A549 (cell line): ENCODE data around the gene TOE1.

ENCODE experiments used
- CEBPB ChIP-seq, 2 experiments: fragments of >200 bp in 1 of 2; sonication (Bioruptor Twin) in 1 of 2; formaldehyde crosslinking in 1 of 2; IDR thresholded peaks; 2 replicates each; pipeline ENCODE4 v1.6.1; 2012 to 2016
- EP300 ChIP-seq, 2 experiments: fragments of >200 bp; sonication (Bioruptor Twin); formaldehyde crosslinking; IDR thresholded peaks; 2 replicates in 1 of 2; 3 replicates in 1 of 2; pipeline ENCODE4 v1.6.1; 2016 to 2017
- FOSL2 ChIP-seq, 2 experiments: fragments of 450-650 bp in 1 of 2; fragments of >200 bp in 1 of 2; sonication (Bioruptor Twin) in 1 of 2; formaldehyde crosslinking; IDR thresholded peaks; 2 replicates each; pipeline versions ENCODE4 v1.5.0 to v1.6.1; 2016 to 2020; ENCODE audit warnings: mild to moderate bottlenecking in 1 of 2, moderate library complexity in 1 of 2
- HDAC2 ChIP-seq: fragments of 200-600 bp; sonication (generic); IDR thresholded peaks from 2 replicates; pipeline ENCODE4 v1.6.1; 2016
- PHF8 ChIP-seq: fragments of 200-600 bp; sonication (generic); IDR thresholded peaks from 2 replicates; pipeline ENCODE4 v1.6.1; 2016; ENCODE audit warnings: low read depth, mild to moderate bottlenecking, antibody characterized with exemption, moderate library complexity, borderline replicate concordance
- POLR2A ChIP-seq: IDR thresholded peaks from 2 replicates; pipeline ENCODE4 v1.6.1; 2012; ENCODE audit warnings: mild to moderate bottlenecking, low read length
- REST ChIP-seq: fragments of 200-600 bp; sonication (generic); IDR thresholded peaks from 2 replicates; pipeline ENCODE4 v1.6.1; 2016; ENCODE audit warnings: antibody characterized with exemption, mild to moderate bottlenecking, moderate library complexity
- RFX5 ChIP-seq: fragments of 450-650 bp; IDR thresholded peaks from 2 replicates; pipeline ENCODE4 v1.7.1; 2014; ENCODE audit warnings: antibody characterized with exemption, mild to moderate bottlenecking, moderate library complexity
- ZC3H11A ChIP-seq: fragments of 450-650 bp; IDR thresholded peaks from 2 replicates; pipeline ENCODE4 v1.6.1; 2014; ENCODE audit warnings: antibody characterized with exemption, mild to moderate bottlenecking
- ZFP36 ChIP-seq: fragments of 450-650 bp; IDR thresholded peaks from 2 replicates; pipeline ENCODE4 v1.6.1; 2014; ENCODE audit warnings: borderline replicate concordance; ENCODE audit not compliant: partially characterized antibody
- TF ChIP-seq, protein P1 (sequence below): fragments of >200 bp; sonication (Bioruptor Twin); formaldehyde crosslinking; IDR thresholded peaks from 3 replicates; pipeline ENCODE4 v1.5.1; 2016
- TF ChIP-seq, protein P2 (sequence below): IDR thresholded peaks from 2 replicates; pipeline ENCODE4 v1.6.1; 2012; ENCODE audit warnings: low read depth, borderline replicate concordance

GRCh38 chr1:45383191-45383590, 43.2 kb downstream of the TOE1 start:
- TF ChIP-seq, protein P1, sequence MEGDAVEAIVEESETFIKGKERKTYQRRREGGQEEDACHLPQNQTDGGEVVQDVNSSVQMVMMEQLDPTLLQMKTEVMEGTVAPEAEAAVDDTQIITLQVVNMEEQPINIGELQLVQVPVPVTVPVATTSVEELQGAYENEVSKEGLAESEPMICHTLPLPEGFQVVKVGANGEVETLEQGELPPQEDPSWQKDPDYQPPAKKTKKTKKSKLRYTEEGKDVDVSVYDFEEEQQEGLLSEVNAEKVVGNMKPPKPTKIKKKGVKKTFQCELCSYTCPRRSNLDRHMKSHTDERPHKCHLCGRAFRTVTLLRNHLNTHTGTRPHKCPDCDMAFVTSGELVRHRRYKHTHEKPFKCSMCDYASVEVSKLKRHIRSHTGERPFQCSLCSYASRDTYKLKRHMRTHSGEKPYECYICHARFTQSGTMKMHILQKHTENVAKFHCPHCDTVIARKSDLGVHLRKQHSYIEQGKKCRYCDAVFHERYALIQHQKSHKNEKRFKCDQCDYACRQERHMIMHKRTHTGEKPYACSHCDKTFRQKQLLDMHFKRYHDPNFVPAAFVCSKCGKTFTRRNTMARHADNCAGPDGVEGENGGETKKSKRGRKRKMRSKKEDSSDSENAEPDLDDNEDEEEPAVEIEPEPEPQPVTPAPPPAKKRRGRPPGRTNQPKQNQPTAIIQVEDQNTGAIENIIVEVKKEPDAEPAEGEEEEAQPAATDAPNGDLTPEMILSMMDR = no peak
- TF ChIP-seq PHF8 = no peak
- TF ChIP-seq EP300 (IDR thresholded peaks at IDR 0.05) = no peak
- no peak for TF ChIP-seq REST
- no peak for TF ChIP-seq ZC3H11A
- TF ChIP-seq ZFP36 = no peak
- no peak for TF ChIP-seq HDAC2
- TF ChIP-seq RFX5 = no peak
- TF ChIP-seq POLR2A = no peak
- TF ChIP-seq, protein P2, sequence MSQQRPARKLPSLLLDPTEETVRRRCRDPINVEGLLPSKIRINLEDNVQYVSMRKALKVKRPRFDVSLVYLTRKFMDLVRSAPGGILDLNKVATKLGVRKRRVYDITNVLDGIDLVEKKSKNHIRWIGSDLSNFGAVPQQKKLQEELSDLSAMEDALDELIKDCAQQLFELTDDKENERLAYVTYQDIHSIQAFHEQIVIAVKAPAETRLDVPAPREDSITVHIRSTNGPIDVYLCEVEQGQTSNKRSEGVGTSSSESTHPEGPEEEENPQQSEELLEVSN = no peak
- TF ChIP-seq FOSL2 (IDR thresholded peaks at IDR 0.05) = no peak
- no peak for TF ChIP-seq FOSL2 (CRISPR knock-in tag; IDR thresholded peaks at IDR 0.05)
- TF ChIP-seq CEBPB (IDR thresholded peaks at IDR 0.05) = no peak
